AG09319 (cell line): ENCODE measurements around the gene FSCB.

Source experiments
- DNase-seq: peaks from one replicate; pipeline ENCODE4 v3.0.0-alpha.2; 2010; ENCODE audit warnings: low read depth; ENCODE audit errors: extremely low read depth
- TF ChIP-seq, protein P1 (sequence below): IDR thresholded peaks from 2 replicates; pipeline ENCODE4 v1.5.1; 2011; ENCODE audit warnings: low read depth, mild to moderate bottlenecking, inconsistent platforms, low read length, moderate library complexity

Gene FSCB

DNA sequence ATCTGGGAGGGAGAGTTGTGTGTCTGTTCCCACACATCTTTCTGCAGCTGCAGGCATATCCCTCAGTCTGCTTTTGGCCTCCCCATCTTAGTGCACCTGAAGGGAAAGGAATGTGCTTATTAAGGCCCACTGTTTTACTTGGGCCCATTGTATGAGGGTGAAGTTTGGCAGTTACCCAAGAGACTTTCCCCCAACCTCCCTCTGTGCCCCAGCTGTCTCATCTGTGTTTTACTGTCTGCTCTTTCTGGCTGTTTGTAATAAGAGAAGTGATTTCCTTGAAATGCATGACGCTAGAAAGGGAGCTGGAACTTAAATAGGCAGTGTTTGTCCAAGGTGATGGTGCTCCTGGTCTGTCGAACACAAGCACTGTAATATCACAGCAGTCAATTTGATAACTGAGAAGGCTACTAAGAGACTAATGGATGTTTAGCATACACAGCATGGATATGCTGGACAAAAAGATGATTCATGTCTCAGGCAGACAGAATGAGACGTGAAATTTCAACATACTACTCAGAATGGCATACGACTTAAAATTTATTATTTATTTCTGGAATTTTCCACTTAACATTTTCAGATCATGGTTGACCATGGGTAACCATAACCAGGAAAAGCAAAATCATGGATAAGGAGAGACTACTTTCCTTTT, 43.6 kb downstream of the FSCB start:
- TF ChIP-seq, protein P1, sequence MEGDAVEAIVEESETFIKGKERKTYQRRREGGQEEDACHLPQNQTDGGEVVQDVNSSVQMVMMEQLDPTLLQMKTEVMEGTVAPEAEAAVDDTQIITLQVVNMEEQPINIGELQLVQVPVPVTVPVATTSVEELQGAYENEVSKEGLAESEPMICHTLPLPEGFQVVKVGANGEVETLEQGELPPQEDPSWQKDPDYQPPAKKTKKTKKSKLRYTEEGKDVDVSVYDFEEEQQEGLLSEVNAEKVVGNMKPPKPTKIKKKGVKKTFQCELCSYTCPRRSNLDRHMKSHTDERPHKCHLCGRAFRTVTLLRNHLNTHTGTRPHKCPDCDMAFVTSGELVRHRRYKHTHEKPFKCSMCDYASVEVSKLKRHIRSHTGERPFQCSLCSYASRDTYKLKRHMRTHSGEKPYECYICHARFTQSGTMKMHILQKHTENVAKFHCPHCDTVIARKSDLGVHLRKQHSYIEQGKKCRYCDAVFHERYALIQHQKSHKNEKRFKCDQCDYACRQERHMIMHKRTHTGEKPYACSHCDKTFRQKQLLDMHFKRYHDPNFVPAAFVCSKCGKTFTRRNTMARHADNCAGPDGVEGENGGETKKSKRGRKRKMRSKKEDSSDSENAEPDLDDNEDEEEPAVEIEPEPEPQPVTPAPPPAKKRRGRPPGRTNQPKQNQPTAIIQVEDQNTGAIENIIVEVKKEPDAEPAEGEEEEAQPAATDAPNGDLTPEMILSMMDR = no peak
- DNase-seq = no peak

DNA sequence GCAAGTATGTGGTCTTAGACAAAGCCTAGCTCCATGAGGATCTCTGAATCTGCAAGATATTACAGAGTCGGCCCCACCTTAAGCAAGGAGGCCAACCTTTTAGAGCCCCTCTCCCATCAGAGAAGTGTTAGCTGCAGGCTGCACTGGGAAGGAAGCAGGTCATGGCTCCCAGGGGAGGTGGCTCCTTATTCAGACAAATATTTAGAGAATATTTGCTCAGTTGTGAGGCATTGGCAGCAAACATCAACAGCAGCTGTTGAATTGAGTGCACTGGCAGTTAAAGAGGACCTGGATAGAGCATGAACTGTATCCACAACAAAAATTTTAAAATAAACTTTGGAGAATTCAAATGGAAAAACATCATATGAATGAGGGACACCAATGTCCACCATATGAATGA, 44.7 kb downstream of the FSCB start:
- DNase-seq = no peak
- TF ChIP-seq, protein P1 = no peak

DNA sequence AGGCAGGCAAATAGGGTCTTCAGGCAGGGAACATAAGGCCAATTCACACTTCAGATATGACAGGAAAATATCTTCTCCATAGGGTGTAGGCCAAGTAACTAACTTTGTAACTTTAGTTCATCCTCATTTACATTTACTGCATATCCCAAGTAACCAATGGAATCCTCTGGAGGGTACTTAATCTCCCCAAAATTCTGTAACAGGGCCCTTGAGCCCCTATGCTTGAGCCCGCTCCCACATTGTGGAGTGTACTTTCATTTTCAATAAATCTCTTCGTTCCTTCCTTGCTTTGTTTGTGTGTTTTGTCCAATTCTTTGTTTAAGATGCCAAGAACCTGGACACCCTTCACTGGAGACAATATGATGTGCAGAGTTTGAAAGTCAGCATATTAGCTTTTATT, 45.3 kb downstream of the FSCB start:
- no peak for DNase-seq
- TF ChIP-seq, protein P1 = no peak
